HepG2 (cell line): Measurements from ENCODE around the gene ZNF793. TPM values are rescaled to one million over a fixed set of nuclear protein-coding genes. Genes with fewer than 3 reads are reported as not detected.

Source experiments
- ATF4 ChIP-seq, 2 experiments: fragments of 450-650 bp in 1 of 2; sonication (generic) in 1 of 2; formaldehyde crosslinking; IDR thresholded peaks; 2 replicates each; pipeline versions ENCODE4 v1.5.0 to v1.8.0; 2020 to 2022; ENCODE audit warnings: mild to moderate bottlenecking in 1 of 2, missing genetic modification reagents in 1 of 2
- FOXA3 ChIP-seq: IDR thresholded peaks from 2 replicates; pipeline ENCODE4 v1.6.1; 2016; ENCODE audit warnings: missing genetic modification reagents, missing compliant biosample characterization
- HNF4G ChIP-seq, 2 experiments: sonication (generic) in 1 of 2; formaldehyde crosslinking in 1 of 2; IDR thresholded peaks; 2 replicates each; pipeline versions ENCODE4 v1.4.0 to v1.6.1; 2011 to 2020; ENCODE audit warnings: borderline replicate concordance in 2 of 2, low read depth in 2 of 2, mild to moderate bottlenecking in 2 of 2, low read length in 1 of 2, missing genetic modification reagents in 1 of 2, moderate library complexity in 1 of 2
- IKZF5 ChIP-seq: IDR thresholded peaks from 2 replicates; pipeline ENCODE4 v1.6.1; 2018; ENCODE audit warnings: missing genetic modification reagents, mild to moderate bottlenecking, missing compliant biosample characterization
- MAZ ChIP-seq, 2 experiments: sonication (generic) in 1 of 2; formaldehyde crosslinking in 1 of 2; IDR thresholded peaks; 2 replicates each; pipeline versions ENCODE4 v1.5.0 to v1.6.1; 2012 to 2020; ENCODE audit warnings: low read depth in 2 of 2, mild to moderate bottlenecking in 2 of 2, borderline replicate concordance in 1 of 2, improper control_type of control experiment in 1 of 2, low read length in 1 of 2, missing genetic modification reagents in 1 of 2, moderate library complexity in 1 of 2
- NR2C2 ChIP-seq: sonication (generic); formaldehyde crosslinking; IDR thresholded peaks from 2 replicates; pipeline ENCODE4 v1.4.0; 2020; ENCODE audit warnings: missing genetic modification reagents, mild to moderate bottlenecking, moderate library complexity, borderline replicate concordance
- POGZ ChIP-seq: sonication (generic); formaldehyde crosslinking; IDR thresholded peaks from 2 replicates; pipeline ENCODE4 v1.4.0; 2020; ENCODE audit warnings: mild to moderate bottlenecking, missing genetic modification reagents
- SALL1 ChIP-seq: sonication (generic); formaldehyde crosslinking; IDR thresholded peaks from 2 replicates; pipeline ENCODE4 v1.8.0; 2022; ENCODE audit warnings: mild to moderate bottlenecking, missing genetic modification reagents
- SP5 ChIP-seq: IDR thresholded peaks from 2 replicates; pipeline ENCODE4 v1.6.1; 2016; ENCODE audit warnings: low read depth, borderline replicate concordance
- ZBTB38 ChIP-seq: sonication (generic); formaldehyde crosslinking; IDR thresholded peaks from 2 replicates; pipeline ENCODE4 v1.5.1; 2020; ENCODE audit warnings: mild to moderate bottlenecking, missing genetic modification reagents
- ZFP91 ChIP-seq: sonication (generic); formaldehyde crosslinking; IDR thresholded peaks from 2 replicates; pipeline ENCODE4 v1.9.0; 2022; ENCODE audit warnings: missing genetic modification reagents, mild to moderate bottlenecking, borderline replicate concordance
- ZKSCAN1 ChIP-seq: fragments of 150-350 bp; IDR thresholded peaks from 2 replicates; pipeline ENCODE4 v1.6.1; 2014; ENCODE audit warnings: low read length
- ZKSCAN5 ChIP-seq: sonication (generic); formaldehyde crosslinking; IDR thresholded peaks from 2 replicates; pipeline ENCODE4 v1.5.1; 2020; ENCODE audit warnings: mild to moderate bottlenecking, missing genetic modification reagents
- ZNF263 ChIP-seq: sonication (generic); formaldehyde crosslinking; IDR thresholded peaks from 2 replicates; pipeline ENCODE4 v1.4.0; 2020; ENCODE audit warnings: missing genetic modification reagents
- ZNF3 ChIP-seq: IDR thresholded peaks from 2 replicates; pipeline ENCODE4 v1.7.0; 2017; ENCODE audit warnings: inconsistent platforms
- ZNF331 ChIP-seq: sonication (generic); formaldehyde crosslinking; IDR thresholded peaks from 2 replicates; pipeline ENCODE4 v1.4.0; 2020; ENCODE audit warnings: missing genetic modification reagents
- ZNF580 ChIP-seq: IDR thresholded peaks from 2 replicates; pipeline ENCODE4 v1.6.1; 2016; ENCODE audit warnings: low read depth, borderline replicate concordance
- polyA plus RNA-seq, 8 experiments: library from polyadenylated mRNA; depleted of rRNA in 3 of 8; stranded (reverse) in 7 of 8; unstranded in 1 of 8; fragments of >200 nt; fragmentation: Illumina TruSeq in 4 of 8; extraction: Trizol in 4 of 8; gene quantifications; 2 replicates each; pipeline versions ENCODE4 v1.2.1 to v1.2.3, GENCODE V29; 2011 to 2016; ENCODE audit warnings: low read depth in 4 of 8, missing spikeins in 1 of 8, mixed read lengths in 1 of 8; ENCODE audit not compliant: insufficient read depth in 1 of 8
- total RNA-seq, 5 experiments: library from RNA; depleted of rRNA; stranded (reverse); fragments of >200 nt; fragmentation: Illumina TruSeq; extraction: Trizol; gene quantifications; 2 replicates each; pipeline ENCODE4 v1.2.3, GENCODE V29; 2016; ENCODE audit warnings: low read depth in 1 of 5
- TF ChIP-seq, protein P1 (sequence below): sonication (generic); formaldehyde crosslinking; IDR thresholded peaks from 2 replicates; pipeline ENCODE4 v1.8.0; 2022; ENCODE audit warnings: mild to moderate bottlenecking, missing genetic modification reagents, borderline replicate concordance
- TF ChIP-seq, protein P2 (sequence below): sonication (generic); formaldehyde crosslinking; IDR thresholded peaks from 2 replicates; pipeline ENCODE4 v1.4.0; 2020; ENCODE audit warnings: mild to moderate bottlenecking, missing genetic modification reagents

ZNF793 gene
- total and polyA plus RNA-seq, 2 of the 13 experiments (the other 11 are each of a cell fraction or from before 2014, with no cell fraction given): 0.13 to 0.35 TPM

DNA sequence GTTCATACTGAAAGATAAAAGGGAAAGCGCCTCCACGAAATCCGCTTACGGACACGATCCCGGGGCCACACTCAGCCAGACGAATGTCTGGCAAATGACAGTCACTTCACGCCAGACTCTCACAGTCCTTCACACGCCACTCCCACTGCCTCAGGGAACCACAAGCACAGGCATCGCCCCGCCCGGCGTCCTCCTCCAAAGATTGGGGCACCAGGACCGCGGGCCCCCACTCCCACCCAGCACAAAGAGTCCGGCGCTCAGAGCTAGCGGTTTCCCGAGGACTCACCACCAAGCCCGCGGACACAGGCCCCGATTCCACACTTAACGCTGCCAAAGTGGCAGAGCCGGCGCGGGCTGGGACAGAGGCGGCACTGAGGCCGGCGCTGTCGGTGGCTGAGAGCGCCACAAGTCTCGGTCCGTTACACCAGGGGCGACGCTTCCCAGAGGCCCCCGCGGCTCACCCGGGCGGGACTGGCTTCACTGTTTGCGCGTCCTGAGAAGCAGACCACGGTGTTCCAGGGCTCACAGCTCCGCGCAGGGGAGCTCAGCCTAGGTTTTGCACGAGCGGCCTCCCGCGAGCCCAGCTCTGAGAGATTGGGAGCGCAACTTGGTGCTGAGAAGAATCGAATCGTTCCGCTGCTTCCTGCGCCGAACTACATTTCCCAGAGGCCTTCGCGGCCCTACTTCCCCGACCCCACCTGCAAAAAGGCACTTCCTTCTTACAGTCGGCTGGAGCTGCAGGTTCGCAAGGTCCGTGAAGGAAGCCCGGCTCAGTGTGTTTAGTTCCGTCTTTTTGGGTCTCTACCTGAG, 39.7 kb upstream of the ZNF793 start, which contains the start of gene ZNF569 (continued):
- TF ChIP-seq, protein P1, sequence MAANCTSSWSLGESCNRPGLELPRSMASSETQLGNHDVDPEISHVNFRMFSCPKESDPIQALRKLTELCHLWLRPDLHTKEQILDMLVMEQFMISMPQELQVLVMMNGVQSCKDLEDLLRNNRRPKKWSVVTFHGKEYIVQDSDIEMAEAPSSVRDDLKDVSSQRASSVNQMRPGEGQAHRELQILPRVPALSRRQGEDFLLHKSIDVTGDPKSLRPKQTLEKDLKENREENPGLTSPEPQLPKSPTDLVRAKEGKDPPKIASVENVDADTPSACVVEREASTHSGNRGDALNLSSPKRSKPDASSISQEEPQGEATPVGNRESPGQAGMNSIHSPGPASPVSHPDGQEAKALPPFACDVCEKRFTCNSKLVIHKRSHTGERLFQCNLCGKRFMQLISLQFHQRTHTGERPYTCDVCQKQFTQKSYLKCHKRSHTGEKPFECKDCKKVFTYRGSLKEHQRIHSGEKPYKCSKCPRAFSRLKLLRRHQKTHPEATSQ (CRISPR knock-in tag): peak; percentile 66; the same call in 1 of the 2 replicates
- peak in 1 of 2 experiments; percentile 39; a peak in 1 of 4 replicates for TF ChIP-seq ATF4 (CRISPR knock-in tag; IDR thresholded peaks at IDR 0.05)
- TF ChIP-seq SP5 (CRISPR knock-in tag): peak; percentile 35; the same call in 1 of the 2 replicates
- peak; percentile 73 for TF ChIP-seq MAZ (IDR thresholded peaks at IDR 0.05; ENCODE audit: borderline replicate concordance, low read depth, low read length)
- no peak for TF ChIP-seq MAZ (CRISPR knock-in tag; IDR thresholded peaks at IDR 0.05; ENCODE audit: low read depth)
- peak; percentile 59; the same call in 1 of the 2 replicates for TF ChIP-seq ZNF580 (CRISPR knock-in tag)
- TF ChIP-seq ZFP91 (CRISPR knock-in tag): peak; percentile 66; the same call in 1 of the 2 replicates
- TF ChIP-seq ZNF331: peak; percentile 72; the same call in 1 of the 2 replicates
- peak; percentile 95; the same call in 1 of the 2 replicates for TF ChIP-seq ZBTB38 (CRISPR knock-in tag)
- peak; percentile 42; the same call in 1 of the 2 replicates for TF ChIP-seq ZKSCAN1
- TF ChIP-seq POGZ: peak; percentile 94; the same call in 1 of the 2 replicates
- TF ChIP-seq FOXA3 (CRISPR knock-in tag): peak; percentile 51
- TF ChIP-seq, protein P2, sequence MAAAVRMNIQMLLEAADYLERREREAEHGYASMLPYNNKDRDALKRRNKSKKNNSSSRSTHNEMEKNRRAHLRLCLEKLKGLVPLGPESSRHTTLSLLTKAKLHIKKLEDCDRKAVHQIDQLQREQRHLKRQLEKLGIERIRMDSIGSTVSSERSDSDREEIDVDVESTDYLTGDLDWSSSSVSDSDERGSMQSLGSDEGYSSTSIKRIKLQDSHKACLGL (CRISPR knock-in tag): peak; percentile 89
- peak; percentile 23; the same call in 1 of the 2 replicates for TF ChIP-seq ZNF263 (CRISPR knock-in tag)
- TF ChIP-seq HNF4G (IDR thresholded peaks at IDR 0.05; ENCODE audit: borderline replicate concordance, low read depth, low read length): peak; percentile 13; the same call in 1 of the 2 replicates
- TF ChIP-seq HNF4G (CRISPR knock-in tag; IDR thresholded peaks at IDR 0.05; ENCODE audit: borderline replicate concordance, low read depth): no peak
- TF ChIP-seq ZKSCAN5 (CRISPR knock-in tag): no peak
- TF ChIP-seq ZNF3 (CRISPR knock-in tag): no peak
- TF ChIP-seq SALL1 (CRISPR knock-in tag): peak; percentile 72
- TF ChIP-seq NR2C2 (CRISPR knock-in tag): peak; percentile 97
- peak; percentile 50; the same call in 1 of the 2 replicates for TF ChIP-seq IKZF5 (CRISPR knock-in tag)
